H1 (cell line): Measurements from ENCODE around the gene SGCD.

ENCODE experiments used
- CREB1 ChIP-seq: IDR thresholded peaks from 2 replicates; pipeline ENCODE4 v1.6.1; 2012; ENCODE audit warnings: inconsistent platforms
- CTCF ChIP-seq, 3 experiments: IDR thresholded peaks; 1 replicate in 2 of 3; 2 replicates in 1 of 3; pipeline versions ENCODE4 v1.5.1 to v1.6.1; 2011; ENCODE audit warnings: low read length in 3 of 3, mild to moderate bottlenecking in 3 of 3, inconsistent platforms in 2 of 3, low read depth in 1 of 3, moderate library complexity in 1 of 3; ENCODE audit not compliant: insufficient read depth in 1 of 3; ENCODE audit errors: control extremely low read depth in 1 of 3
- EZH2 ChIP-seq: fragments of 200-600 bp; sonication (generic); IDR thresholded peaks from 2 replicates; pipeline ENCODE4 v1.7.1; 2012; ENCODE audit warnings: low read depth, mild to moderate bottlenecking, moderate library complexity, low read length, inconsistent platforms; ENCODE audit not compliant: severe bottlenecking
- JUND ChIP-seq: IDR thresholded peaks from 2 replicates; pipeline ENCODE4 v1.6.1; 2011; ENCODE audit warnings: mild to moderate bottlenecking, improper control_type of control experiment, low read length
- SP1 ChIP-seq: IDR thresholded peaks from 2 replicates; pipeline ENCODE4 v1.6.1; 2011; ENCODE audit warnings: low read depth, low read length

- TF ChIP-seq SP1 = no peak
- no peak for TF ChIP-seq EZH2
- no peak for TF ChIP-seq CTCF (IDR thresholded peaks at IDR 0.05; ENCODE audit: control extremely low read depth in 1 of 3, insufficient read depth in 1 of 3, low read depth in 1 of 3, low read length in 3 of 3)
- TF ChIP-seq JUND = no peak
- TF ChIP-seq CREB1 = no peak
Observed at GRCh38 chr5:156628421-156628820, 301.5 kb downstream of the SGCD start.
